IMR-90 (cell line): Measurements from ENCODE around the gene GTPBP3. TPM values are rescaled to one million over a fixed set of nuclear protein-coding genes. Genes with fewer than 3 reads are reported as not detected.
A peak's percentile ranks its signal among the peaks of the same experiment; 100 is the strongest.

ENCODE experiments used
- ATAC-seq: fragments of 200-7000 bp; cut with Tn5 transposase; 2 replicates; pipeline ENCODE4 v1.9.1; 2020; ENCODE audit warnings: low read depth, mild to moderate bottlenecking, moderate library complexity
- BruUV-seq: library from RNA; stranded (reverse); fragments of 400-500 nt; replicated peaks from 2 replicates; lab custom pipeline; 2021; lab: Mats Ljungman, UMichigan
- CTCF ChIA-PET: fragments of 300-600 bp; formaldehyde crosslinking; extraction: SDS; loops from one replicate; lab custom pipeline; 2021; ENCODE audit warnings: antibody characterized with exemption; lab: Yijun Ruan, JAX
- POLR2A ChIA-PET: fragments of 300-600 bp; sonication (Branson Sonifier 250); formaldehyde crosslinking; loops from one replicate; lab custom pipeline; 2022; ENCODE audit warnings: antibody characterized with exemption; ENCODE audit not compliant: unreplicated experiment; lab: Charles Lee
- DNase-seq: peaks from one replicate; pipeline ENCODE4 v3.0.0; 2013
- H2AFZ ChIP-seq: replicated peaks from 2 replicates; pipeline ENCODE3; 2013; ENCODE audit warnings: low read length, mild to moderate bottlenecking; ENCODE audit not compliant: poor library complexity
- H2AK5ac ChIP-seq: 2 replicates; pipeline ENCODE4 v1.6.1; 2013; ENCODE audit warnings: low read depth, low read length, inconsistent platforms
- H2AK9ac ChIP-seq: replicated peaks from 2 replicates; pipeline ENCODE3; 2013; ENCODE audit warnings: mild to moderate bottlenecking, low read depth, low read length, moderate library complexity; ENCODE audit not compliant: poor library complexity
- H2BK120ac ChIP-seq: 2 replicates; pipeline ENCODE4 v1.6.1; 2013; ENCODE audit warnings: low read depth, low read length, inconsistent platforms
- H2BK15ac ChIP-seq: 3 replicates; pipeline ENCODE4 v1.6.1; 2013; ENCODE audit warnings: low read depth, low read length, inconsistent platforms
- H2BK20ac ChIP-seq: 2 replicates; pipeline ENCODE4 v1.6.1; 2013; ENCODE audit warnings: low read depth, mild to moderate bottlenecking, inconsistent platforms, low read length, moderate library complexity
- H2BK5ac ChIP-seq: 2 replicates; pipeline ENCODE4 v1.6.1; 2013; ENCODE audit warnings: mild to moderate bottlenecking, low read depth, low read length, inconsistent platforms; ENCODE audit not compliant: poor library complexity, severe bottlenecking
- H3K14ac ChIP-seq: replicated peaks from 2 replicates; pipeline ENCODE4 v1.6.1; 2013; ENCODE audit warnings: low read depth, low read length, inconsistent platforms
- H3K18ac ChIP-seq: 2 replicates; pipeline ENCODE4 v1.6.1; 2013; ENCODE audit warnings: low read depth, low read length, control low read depth
- H3K23ac ChIP-seq: 2 replicates; pipeline ENCODE4 v1.6.1; 2013; ENCODE audit warnings: low read depth, low read length, inconsistent platforms
- H3K27ac ChIP-seq: 2 replicates; pipeline ENCODE4 v1.5.1; 2013; ENCODE audit warnings: mild to moderate bottlenecking, control low read depth, low read length; ENCODE audit not compliant: insufficient read depth
- H3K27me3 ChIP-seq: 2 replicates; pipeline ENCODE4 v1.6.1; 2013; ENCODE audit warnings: low read length; ENCODE audit not compliant: control insufficient read depth, insufficient read depth
- H3K36me3 ChIP-seq: 2 replicates; pipeline ENCODE4 v1.6.1; 2013; ENCODE audit warnings: low read length, mixed read lengths; ENCODE audit not compliant: control insufficient read depth, insufficient read depth
- H3K4ac ChIP-seq: 2 replicates; pipeline ENCODE4 v1.6.1; 2013; ENCODE audit warnings: low read depth, low read length, inconsistent platforms
- H3K4me1 ChIP-seq: 2 replicates; pipeline ENCODE4 v1.6.1; 2013; ENCODE audit warnings: low read length, mixed read lengths; ENCODE audit not compliant: control insufficient read depth, insufficient read depth
- H3K4me2 ChIP-seq: 2 replicates; pipeline ENCODE4 v1.6.1; 2013; ENCODE audit warnings: low read depth, mild to moderate bottlenecking, control low read depth, low read length, moderate library complexity
- H3K4me3 ChIP-seq: 2 replicates; pipeline ENCODE4 v1.5.1; 2013; ENCODE audit warnings: low read depth, mild to moderate bottlenecking, control low read depth, low read length, moderate library complexity; ENCODE audit not compliant: insufficient read depth
- H3K56ac ChIP-seq: 2 replicates; pipeline ENCODE4 v1.6.1; 2013; ENCODE audit warnings: low read length, inconsistent platforms; ENCODE audit not compliant: insufficient read depth; ENCODE audit errors: extremely low read depth
- H3K79me1 ChIP-seq, 2 experiments: 2 replicates each; pipeline ENCODE4 v1.6.1; 2013; ENCODE audit warnings: low read length in 2 of 2, inconsistent platforms in 1 of 2, low read depth in 1 of 2
- H3K9ac ChIP-seq: 2 replicates; pipeline ENCODE4 v1.6.1; 2013; ENCODE audit warnings: low read depth, low read length, control low read depth
- H3K9me1 ChIP-seq: 2 replicates; pipeline ENCODE4 v1.6.1; 2013; ENCODE audit warnings: low read length, inconsistent platforms; ENCODE audit not compliant: insufficient read depth
- H3K9me3 ChIP-seq: 2 replicates; pipeline ENCODE4 v1.6.1; 2013; ENCODE audit warnings: low read length; ENCODE audit not compliant: control insufficient read depth, insufficient read depth
- H4K20me1 ChIP-seq: 2 replicates; pipeline ENCODE4 v1.6.1; 2013; ENCODE audit warnings: low read length, inconsistent platforms; ENCODE audit not compliant: insufficient read depth
- H4K5ac ChIP-seq: 2 replicates; pipeline ENCODE4 v1.6.1; 2013; ENCODE audit warnings: mild to moderate bottlenecking, low read depth, low read length, control low read depth
- H4K8ac ChIP-seq, 2 experiments: 2 replicates each; pipeline ENCODE4 v1.6.1; 2013; ENCODE audit warnings: low read depth in 2 of 2, low read length in 2 of 2, control low read depth in 1 of 2, inconsistent platforms in 1 of 2
- H4K91ac ChIP-seq: 2 replicates; pipeline ENCODE4 v1.6.1; 2013; ENCODE audit warnings: low read depth, low read length, inconsistent platforms; ENCODE audit not compliant: insufficient read depth
- CEBPB ChIP-seq: IDR thresholded peaks from 2 replicates; pipeline ENCODE4 v1.6.1; 2012; ENCODE audit warnings: low read depth, low read length, improper control_type of control experiment
- WGBS, 2 experiments: methylation state at CpG; one replicate each; pipeline versions ENCODE4 v1.1.5 to v1.1.7; 2013; ENCODE audit warnings: missing lambda C conversion rate in 2 of 2; ENCODE audit not compliant: insufficient read length in 1 of 2; ENCODE audit errors: extremely low coverage in 2 of 2; 5-methylcytosine and 5-hydroxymethylcytosine counted together
- dilution Hi-C: fragments of 300-500 bp; cut with HindIII; formaldehyde crosslinking; loops from one replicate; pipeline ENCODE4 v1.14.3; 2018; ENCODE audit warnings: low sequenced_read_pairs; ENCODE audit not compliant: unreplicated experiment
- in situ Hi-C: fragments of 300-500 bp; cut with MboI; formaldehyde crosslinking; loops from 3 replicates; pipeline ENCODE4 v1.14.3; 2019; ENCODE audit warnings: low sequenced_read_pairs, inconsistent platforms, mixed read lengths
- intact Hi-C: fragments of 100-400 bp; cut with micrococcal nuclease; formaldehyde crosslinking; loops from 2 replicates; pipeline ENCODE4 v1.10.0; 2022
- polyA plus RNA-seq, 3 experiments: library from polyadenylated mRNA; depleted of rRNA; stranded (reverse); fragments of >200 nt; gene quantifications; 2 replicates each; pipeline ENCODE4 v1.2.3, GENCODE V29; 2012; ENCODE audit warnings: low replicate concordance in 1 of 3
- total RNA-seq: library from RNA; depleted of rRNA; stranded (reverse); fragments of >200 nt; gene quantifications from 2 replicates; pipeline ENCODE4 v1.2.3, GENCODE V29; 2012
- TF ChIP-seq, protein P1 (sequence below): fragments of 150-350 bp; IDR thresholded peaks from 2 replicates; pipeline ENCODE4 v1.6.1; 2016; ENCODE audit warnings: low read depth, mild to moderate bottlenecking, low read length, moderate library complexity, borderline replicate concordance

GTPBP3 gene
- total and polyA plus RNA-seq, 2 of the 4 experiments (the other 2 are of a cell fraction): 4.3 to 15.1 TPM

DNA sequence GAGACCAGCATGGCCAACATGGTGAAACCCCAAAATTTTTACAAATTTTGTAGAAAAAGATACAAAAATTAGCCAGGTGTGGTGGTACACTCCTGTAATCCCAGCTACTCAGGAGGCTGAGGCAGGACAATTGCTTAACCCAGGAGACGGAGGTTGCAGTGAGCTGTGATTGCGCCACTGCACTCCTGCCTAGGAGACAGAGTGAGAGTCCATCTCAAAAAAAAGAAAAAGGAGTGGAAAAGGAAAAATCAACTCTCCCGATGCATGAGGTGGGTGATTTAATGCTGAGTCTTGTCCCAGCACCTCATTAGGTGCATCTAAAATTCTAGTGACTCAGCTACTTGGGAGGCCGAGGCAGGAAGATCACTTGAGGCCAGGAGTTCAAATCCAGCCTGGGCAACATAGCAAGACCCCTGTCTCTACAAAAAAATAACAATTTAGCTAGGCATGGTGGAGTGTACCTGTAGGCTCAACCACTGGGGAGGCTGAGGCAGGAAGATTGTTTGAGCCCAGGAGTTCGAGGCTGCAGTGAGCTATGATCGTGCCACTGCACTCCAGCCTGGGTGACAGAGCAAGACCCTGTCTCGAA, 19.8 kb downstream of the GTPBP3 start:
- Histone ChIP-seq H4K5ac (no peak overlapping the region), H2AFZ (no peak overlapping the region), H3K9me1 (no peaks in the 10 kb centered on the region), H4K91ac (no peak overlapping the region), H3K23ac (no peak overlapping the region; the same call in 1 of the 2 replicates), H3K14ac (no peak overlapping the region), H2BK20ac (no peak overlapping the region), H2BK120ac (no peak overlapping the region), H3K27ac (no peak overlapping the region), H4K8ac (no peak overlapping the region), H3K56ac (no peak overlapping the region), H3K36me3 (no peaks in the 10 kb centered on the region), H2BK15ac (no peak overlapping the region), H3K9ac (no peak overlapping the region), H3K4me1 (no peaks in the 10 kb centered on the region), H3K27me3 (peaks cover 7% of the 10 kb centered on the region; the same call in 1 of the 2 replicates), H2BK5ac (no peak overlapping the region), H3K9me3 (no peaks in the 10 kb centered on the region), H2AK9ac (no peak overlapping the region), H2AK5ac (no peak overlapping the region), H4K20me1 (no peaks in the 10 kb centered on the region), H3K4me3 (no peak overlapping the region), H3K4ac (no peak overlapping the region), H3K18ac (no peak overlapping the region), H3K79me1 (no peaks in the 10 kb centered on the region), H3K4me2 (no peak overlapping the region)
- DNase-seq (no peak), ATAC-seq (no peak)
- TF ChIP-seq CEBPB: 0 out of 2 replicates have a peak, but pooled peaks have one; percentile 27
- TF ChIP-seq, protein P1, sequence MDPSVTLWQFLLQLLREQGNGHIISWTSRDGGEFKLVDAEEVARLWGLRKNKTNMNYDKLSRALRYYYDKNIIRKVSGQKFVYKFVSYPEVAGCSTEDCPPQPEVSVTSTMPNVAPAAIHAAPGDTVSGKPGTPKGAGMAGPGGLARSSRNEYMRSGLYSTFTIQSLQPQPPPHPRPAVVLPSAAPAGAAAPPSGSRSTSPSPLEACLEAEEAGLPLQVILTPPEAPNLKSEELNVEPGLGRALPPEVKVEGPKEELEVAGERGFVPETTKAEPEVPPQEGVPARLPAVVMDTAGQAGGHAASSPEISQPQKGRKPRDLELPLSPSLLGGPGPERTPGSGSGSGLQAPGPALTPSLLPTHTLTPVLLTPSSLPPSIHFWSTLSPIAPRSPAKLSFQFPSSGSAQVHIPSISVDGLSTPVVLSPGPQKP: no peak
- in situ Hi-C loops: no loop called here
- dilution Hi-C loops: no loop called here
- ChIA-PET CTCF (no interaction called here), POLR2A (no interaction called here)
- no TSS peak for BruUV-seq
- WGBS, 2 experiments: 100% methylated on average over 1 of the region's 7 CpGs; no CpG with 5 or more reads in 1 of the 2 experiments
- intact Hi-C loops: no loop called here
